Liver (tissue), 9 donors: ENCODE data around the gene PLCB4. TPM values are rescaled to one million over a fixed set of nuclear protein-coding genes. Genes with fewer than 3 reads are reported as not detected.

Source experiments
- DNase-seq: peaks from one replicate; pipeline ENCODE4 v3.0.0-alpha.2; 2017; ENCODE audit warnings: low spot score
- H3K27ac ChIP-seq, 2 donors: one replicate each; pipeline ENCODE4 v1.7.0; 2013; ENCODE audit warnings: inconsistent platforms in 2 of 2, low read length in 2 of 2, control low read depth in 1 of 2, low read depth in 1 of 2, mild to moderate bottlenecking in 1 of 2
- H3K27me3 ChIP-seq, 4 donors: one replicate each; pipeline versions ENCODE4 v1.6.1 to v1.7.0; 2013; ENCODE audit warnings: low read length in 3 of 4, inconsistent platforms in 1 of 4, mild to moderate bottlenecking in 1 of 4, moderate library complexity in 1 of 4; ENCODE audit not compliant: control insufficient read depth in 4 of 4, insufficient read depth in 4 of 4
- H3K36me3 ChIP-seq, 4 donors: one replicate each; pipeline versions ENCODE4 v1.6.1 to v1.7.0; 2013; ENCODE audit warnings: low read length in 3 of 4, mild to moderate bottlenecking in 3 of 4, low read depth in 1 of 4, moderate library complexity in 1 of 4; ENCODE audit not compliant: control insufficient read depth in 4 of 4, insufficient read depth in 3 of 4
- H3K4me1 ChIP-seq, 4 donors: one replicate each; pipeline versions ENCODE4 v1.6.1 to v1.7.0; 2013; ENCODE audit warnings: low read length in 3 of 4, mild to moderate bottlenecking in 3 of 4, moderate library complexity in 1 of 4; ENCODE audit not compliant: control insufficient read depth in 4 of 4, insufficient read depth in 4 of 4
- H3K4me3 ChIP-seq, 3 donors: one replicate each; pipeline versions ENCODE4 v1.6.1 to v1.7.0; 2013; ENCODE audit warnings: low read length in 3 of 3, control low read depth in 1 of 3, low read depth in 1 of 3, mild to moderate bottlenecking in 1 of 3
- H3K9ac ChIP-seq, 2 donors: one replicate each; pipeline ENCODE4 v1.7.0; 2013; ENCODE audit warnings: low read length in 2 of 2, mild to moderate bottlenecking in 2 of 2, moderate library complexity in 2 of 2, control low read depth in 1 of 2, low read depth in 1 of 2
- H3K9me3 ChIP-seq, 4 donors: one replicate each; pipeline versions ENCODE4 v1.6.1 to v1.7.0; 2013; ENCODE audit warnings: low read length in 3 of 4; ENCODE audit not compliant: control insufficient read depth in 4 of 4
- EGR1 ChIP-seq, 2 donors: IDR thresholded peaks; 2 replicates each; pipeline ENCODE4 v1.6.1; 2016 to 2018; ENCODE audit warnings: antibody characterized with exemption in 2 of 2, low read depth in 2 of 2
- FOXA1 ChIP-seq: IDR thresholded peaks from 2 replicates; pipeline ENCODE4 v1.6.1; 2016; ENCODE audit warnings: antibody characterized with exemption
- FOXA2 ChIP-seq: IDR thresholded peaks from 2 replicates; pipeline ENCODE4 v1.6.1; 2016; ENCODE audit warnings: antibody characterized with exemption
- GABPA ChIP-seq, 2 donors: IDR thresholded peaks in 1 of 2; conservative IDR thresholded peaks in 1 of 2; 2 replicates each; pipeline ENCODE4 v1.6.1; 2016; ENCODE audit warnings: antibody characterized with exemption in 2 of 2, mild to moderate bottlenecking in 1 of 2, moderate library complexity in 1 of 2
- HNF4A ChIP-seq, 2 donors: conservative IDR thresholded peaks; 2 replicates each; pipeline ENCODE4 v1.6.1; 2016; ENCODE audit warnings: antibody characterized with exemption in 2 of 2, mild to moderate bottlenecking in 2 of 2
- HNF4G ChIP-seq: IDR thresholded peaks from 2 replicates; pipeline ENCODE4 v1.6.1; 2016; ENCODE audit warnings: antibody characterized with exemption
- JUND ChIP-seq, 2 donors: IDR thresholded peaks; 2 replicates each; pipeline ENCODE4 v1.6.1; 2016; ENCODE audit warnings: antibody characterized with exemption in 2 of 2
- NR2F2 ChIP-seq: IDR thresholded peaks from 2 replicates; pipeline ENCODE4 v1.6.1; 2016; ENCODE audit warnings: antibody characterized with exemption
- RAD21 ChIP-seq, 2 donors: IDR thresholded peaks; 2 replicates each; pipeline ENCODE4 v1.6.1; 2016; ENCODE audit warnings: antibody characterized with exemption in 2 of 2, mild to moderate bottlenecking in 2 of 2
- RXRA ChIP-seq, 2 donors: IDR thresholded peaks; 2 replicates each; pipeline ENCODE4 v1.6.1; 2017 to 2018; ENCODE audit warnings: antibody characterized with exemption in 2 of 2, mild to moderate bottlenecking in 1 of 2
- SP1 ChIP-seq: IDR thresholded peaks from 2 replicates; pipeline ENCODE4 v1.6.1; 2018; ENCODE audit warnings: antibody characterized with exemption, mild to moderate bottlenecking
- TAF1 ChIP-seq: conservative IDR thresholded peaks from 2 replicates; pipeline ENCODE4 v1.6.1; 2016; ENCODE audit warnings: antibody characterized with exemption, mild to moderate bottlenecking
- YY1 ChIP-seq: IDR thresholded peaks from 2 replicates; pipeline ENCODE4 v1.6.1; 2016; ENCODE audit warnings: antibody characterized with exemption, mild to moderate bottlenecking
- WGBS: extraction: QIAGEN DNeasy Blood & Tissue Kit; methylation state at CpG from one replicate; pipeline ENCODE4 v1.1.7; 2013; 5-methylcytosine and 5-hydroxymethylcytosine counted together
- polyA plus RNA-seq, 2 donors: library from polyadenylated mRNA; stranded (reverse) in 1 of 2; unstranded in 1 of 2; fragments of 200-250 nt in 1 of 2; fragments of >200 nt in 1 of 2; fragmentation: Nextera tagmentation in 1 of 2; extraction: Ambion mirVana in 1 of 2; gene quantifications; one replicate each; pipeline versions ENCODE4 v1.2.1 to v1.2.3, GENCODE V29; 2013 to 2015
- total RNA-seq, 2 donors: library from RNA; depleted of rRNA; stranded (reverse); fragments of >200 nt; gene quantifications; one replicate each; pipeline ENCODE4 v1.2.3, GENCODE V29; 2014
- TF ChIP-seq, protein P1 (sequence below): fragments of 150-350 bp; IDR thresholded peaks from 2 replicates; pipeline ENCODE4 v1.5.1; 2017; ENCODE audit warnings: improper control_type of control experiment, low read depth, low read length; ENCODE audit not compliant: missing input control
- TF ChIP-seq, protein P2 (sequence below): IDR thresholded peaks from 2 replicates; pipeline ENCODE4 v1.6.1; 2016; ENCODE audit warnings: antibody characterized with exemption
- TF ChIP-seq, protein P3 (sequence below): IDR thresholded peaks from 2 replicates; pipeline ENCODE4 v1.6.1; 2016; ENCODE audit warnings: antibody characterized with exemption
- TF ChIP-seq, protein P4 (sequence below): IDR thresholded peaks from 2 replicates; pipeline ENCODE4 v1.6.1; 2016; ENCODE audit warnings: antibody characterized with exemption, mild to moderate bottlenecking
- TF ChIP-seq, protein P5 (sequence below): IDR thresholded peaks from 2 replicates; pipeline ENCODE4 v1.6.1; 2016; ENCODE audit warnings: antibody characterized with exemption
- donor health status: healthy.
- donor health status: healthy.
- donor health status: healthy.
- donor health status: healthy.
- donor health status: healthy.

The PLCB4 gene
- total and polyA plus RNA-seq, 4 donors = 0.14 to 0.67 (median 0.30) TPM

DNA sequence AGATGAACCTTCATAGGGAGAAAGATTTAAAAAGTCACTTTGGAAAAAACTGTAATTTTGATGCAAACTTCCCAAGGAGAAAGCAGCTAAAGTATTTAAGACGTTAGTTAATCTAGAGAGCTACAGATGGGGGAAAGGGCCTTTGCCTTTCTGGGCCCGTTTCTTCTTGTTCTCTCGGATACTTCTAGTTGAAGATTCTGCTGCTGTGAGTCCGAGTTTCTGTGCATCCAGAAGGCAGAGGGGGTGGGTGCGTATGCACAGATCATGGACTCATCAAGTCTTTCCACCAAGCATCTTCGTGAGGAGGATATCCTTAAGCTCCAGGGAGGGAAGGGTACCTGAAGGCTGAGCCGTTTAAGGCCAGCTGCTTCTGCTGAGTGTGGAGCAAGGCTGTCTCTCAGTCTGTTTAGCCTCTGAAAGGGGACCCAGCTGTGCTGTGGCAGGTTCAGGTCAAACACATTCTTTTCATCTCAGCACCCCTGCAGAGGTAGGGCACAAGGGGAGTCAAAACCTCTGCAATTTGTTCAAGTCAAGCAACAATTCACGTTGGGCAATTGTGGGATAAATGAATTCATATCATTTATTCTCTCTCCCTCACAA, 449.8 kb downstream of the PLCB4 start:
- no peak for TF ChIP-seq NR2F2
- TF ChIP-seq SP1 = no peak
- no peak for TF ChIP-seq RAD21 (IDR thresholded peaks at IDR 0.05)
- TF ChIP-seq, protein P1, sequence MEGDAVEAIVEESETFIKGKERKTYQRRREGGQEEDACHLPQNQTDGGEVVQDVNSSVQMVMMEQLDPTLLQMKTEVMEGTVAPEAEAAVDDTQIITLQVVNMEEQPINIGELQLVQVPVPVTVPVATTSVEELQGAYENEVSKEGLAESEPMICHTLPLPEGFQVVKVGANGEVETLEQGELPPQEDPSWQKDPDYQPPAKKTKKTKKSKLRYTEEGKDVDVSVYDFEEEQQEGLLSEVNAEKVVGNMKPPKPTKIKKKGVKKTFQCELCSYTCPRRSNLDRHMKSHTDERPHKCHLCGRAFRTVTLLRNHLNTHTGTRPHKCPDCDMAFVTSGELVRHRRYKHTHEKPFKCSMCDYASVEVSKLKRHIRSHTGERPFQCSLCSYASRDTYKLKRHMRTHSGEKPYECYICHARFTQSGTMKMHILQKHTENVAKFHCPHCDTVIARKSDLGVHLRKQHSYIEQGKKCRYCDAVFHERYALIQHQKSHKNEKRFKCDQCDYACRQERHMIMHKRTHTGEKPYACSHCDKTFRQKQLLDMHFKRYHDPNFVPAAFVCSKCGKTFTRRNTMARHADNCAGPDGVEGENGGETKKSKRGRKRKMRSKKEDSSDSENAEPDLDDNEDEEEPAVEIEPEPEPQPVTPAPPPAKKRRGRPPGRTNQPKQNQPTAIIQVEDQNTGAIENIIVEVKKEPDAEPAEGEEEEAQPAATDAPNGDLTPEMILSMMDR = no peak
- DNase-seq = no peak
- H3K27ac ChIP-seq = no peak overlapping the region

DNA sequence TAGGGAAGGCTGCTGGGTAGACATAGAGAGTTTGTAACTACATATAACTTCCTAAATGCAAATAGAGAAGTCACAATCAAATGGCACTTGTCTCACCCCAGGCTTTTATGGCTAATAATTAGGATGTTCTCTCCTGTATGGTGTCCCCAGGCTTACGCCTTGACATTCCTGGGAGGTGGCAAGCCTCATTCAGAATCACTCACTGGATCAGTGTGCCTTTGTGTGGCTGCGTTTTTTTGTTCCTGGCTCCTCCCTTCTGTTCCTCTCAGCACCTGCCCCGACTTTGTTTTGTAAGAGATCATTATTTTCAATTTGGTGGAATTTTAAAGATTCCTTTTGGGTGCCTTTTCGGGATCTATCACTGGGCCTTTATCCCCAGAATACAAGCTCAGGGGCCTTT, 451.2 kb downstream of the PLCB4 start:
- DNase-seq = no peak
- Histone ChIP-seq H3K4me3 (no peak overlapping the region), H3K4me1 (peaks cover 0 to 11% (median 0%) of the 10 kb centered on the region in 4 donors), H3K27ac (no peak overlapping the region), H3K9me3 (no peaks in the 10 kb centered on the region), H3K36me3 (no peaks in the 10 kb centered on the region), H3K27me3 (peaks cover 2 to 7% (median 5%) of the 10 kb centered on the region in 4 donors), H3K9ac (no peak overlapping the region)
- WGBS = 58% methylated on average over 4 of the region's 4 CpGs
- no peak for TF ChIP-seq SP1
- TF ChIP-seq GABPA (IDR thresholded peaks at IDR 0.05 in 1 of 2, conservative IDR thresholded peaks at IDR 0.05 in 1 of 2) = no peak
- no peak for TF ChIP-seq FOXA1
- no peak for TF ChIP-seq RAD21 (IDR thresholded peaks at IDR 0.05)
- no peak for TF ChIP-seq RXRA (IDR thresholded peaks at IDR 0.05)
- no peak for TF ChIP-seq EGR1 (IDR thresholded peaks at IDR 0.05; ENCODE audit: low read depth in 2 of 2)
- TF ChIP-seq JUND (IDR thresholded peaks at IDR 0.05) = no peak
- TF ChIP-seq TAF1 = no peak
- TF ChIP-seq, protein P2, sequence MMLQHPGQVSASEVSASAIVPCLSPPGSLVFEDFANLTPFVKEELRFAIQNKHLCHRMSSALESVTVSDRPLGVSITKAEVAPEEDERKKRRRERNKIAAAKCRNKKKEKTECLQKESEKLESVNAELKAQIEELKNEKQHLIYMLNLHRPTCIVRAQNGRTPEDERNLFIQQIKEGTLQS = no peak
- TF ChIP-seq, protein P3, sequence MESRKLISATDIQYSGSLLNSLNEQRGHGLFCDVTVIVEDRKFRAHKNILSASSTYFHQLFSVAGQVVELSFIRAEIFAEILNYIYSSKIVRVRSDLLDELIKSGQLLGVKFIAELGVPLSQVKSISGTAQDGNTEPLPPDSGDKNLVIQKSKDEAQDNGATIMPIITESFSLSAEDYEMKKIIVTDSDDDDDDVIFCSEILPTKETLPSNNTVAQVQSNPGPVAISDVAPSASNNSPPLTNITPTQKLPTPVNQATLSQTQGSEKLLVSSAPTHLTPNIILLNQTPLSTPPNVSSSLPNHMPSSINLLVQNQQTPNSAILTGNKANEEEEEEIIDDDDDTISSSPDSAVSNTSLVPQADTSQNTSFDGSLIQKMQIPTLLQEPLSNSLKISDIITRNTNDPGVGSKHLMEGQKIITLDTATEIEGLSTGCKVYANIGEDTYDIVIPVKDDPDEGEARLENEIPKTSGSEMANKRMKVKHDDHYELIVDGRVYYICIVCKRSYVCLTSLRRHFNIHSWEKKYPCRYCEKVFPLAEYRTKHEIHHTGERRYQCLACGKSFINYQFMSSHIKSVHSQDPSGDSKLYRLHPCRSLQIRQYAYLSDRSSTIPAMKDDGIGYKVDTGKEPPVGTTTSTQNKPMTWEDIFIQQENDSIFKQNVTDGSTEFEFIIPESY = no peak
- TF ChIP-seq YY1 = no peak
- TF ChIP-seq NR2F2 = no peak
- TF ChIP-seq, protein P4, sequence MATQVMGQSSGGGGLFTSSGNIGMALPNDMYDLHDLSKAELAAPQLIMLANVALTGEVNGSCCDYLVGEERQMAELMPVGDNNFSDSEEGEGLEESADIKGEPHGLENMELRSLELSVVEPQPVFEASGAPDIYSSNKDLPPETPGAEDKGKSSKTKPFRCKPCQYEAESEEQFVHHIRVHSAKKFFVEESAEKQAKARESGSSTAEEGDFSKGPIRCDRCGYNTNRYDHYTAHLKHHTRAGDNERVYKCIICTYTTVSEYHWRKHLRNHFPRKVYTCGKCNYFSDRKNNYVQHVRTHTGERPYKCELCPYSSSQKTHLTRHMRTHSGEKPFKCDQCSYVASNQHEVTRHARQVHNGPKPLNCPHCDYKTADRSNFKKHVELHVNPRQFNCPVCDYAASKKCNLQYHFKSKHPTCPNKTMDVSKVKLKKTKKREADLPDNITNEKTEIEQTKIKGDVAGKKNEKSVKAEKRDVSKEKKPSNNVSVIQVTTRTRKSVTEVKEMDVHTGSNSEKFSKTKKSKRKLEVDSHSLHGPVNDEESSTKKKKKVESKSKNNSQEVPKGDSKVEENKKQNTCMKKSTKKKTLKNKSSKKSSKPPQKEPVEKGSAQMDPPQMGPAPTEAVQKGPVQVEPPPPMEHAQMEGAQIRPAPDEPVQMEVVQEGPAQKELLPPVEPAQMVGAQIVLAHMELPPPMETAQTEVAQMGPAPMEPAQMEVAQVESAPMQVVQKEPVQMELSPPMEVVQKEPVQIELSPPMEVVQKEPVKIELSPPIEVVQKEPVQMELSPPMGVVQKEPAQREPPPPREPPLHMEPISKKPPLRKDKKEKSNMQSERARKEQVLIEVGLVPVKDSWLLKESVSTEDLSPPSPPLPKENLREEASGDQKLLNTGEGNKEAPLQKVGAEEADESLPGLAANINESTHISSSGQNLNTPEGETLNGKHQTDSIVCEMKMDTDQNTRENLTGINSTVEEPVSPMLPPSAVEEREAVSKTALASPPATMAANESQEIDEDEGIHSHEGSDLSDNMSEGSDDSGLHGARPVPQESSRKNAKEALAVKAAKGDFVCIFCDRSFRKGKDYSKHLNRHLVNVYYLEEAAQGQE = no peak
- TF ChIP-seq FOXA2 = no peak
- TF ChIP-seq HNF4G = no peak
- TF ChIP-seq, protein P1 = no peak
- TF ChIP-seq, protein P5, sequence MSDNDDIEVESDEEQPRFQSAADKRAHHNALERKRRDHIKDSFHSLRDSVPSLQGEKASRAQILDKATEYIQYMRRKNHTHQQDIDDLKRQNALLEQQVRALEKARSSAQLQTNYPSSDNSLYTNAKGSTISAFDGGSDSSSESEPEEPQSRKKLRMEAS = no peak
- no peak for TF ChIP-seq HNF4A (conservative IDR thresholded peaks at IDR 0.05)

More for the DNA sequence above, 449.8 kb downstream of the PLCB4 start:
- Histone ChIP-seq H3K4me3 (no peak overlapping the region), H3K9ac (no peak overlapping the region), H3K27me3 (peaks cover 2 to 13% (median 7%) of the 10 kb centered on the region in 4 donors), H3K4me1 (peaks cover 0 to 11% (median 1%) of the 10 kb centered on the region in 4 donors), H3K9me3 (no peaks in the 10 kb centered on the region), H3K36me3 (no peaks in the 10 kb centered on the region)
- WGBS = 15% methylated on average over 8 of the region's 8 CpGs
